H9 (cell line): ENCODE data around the gene PCNX2. TPM values are rescaled to one million over a fixed set of nuclear protein-coding genes. Genes with fewer than 3 reads are reported as not detected.

Experiments used
- DNase-seq: peaks from one replicate; pipeline ENCODE4 v3.0.0-alpha.2; 2017
- H2AFZ ChIP-seq: one replicate; pipeline ENCODE4 v1.6.1; 2013; ENCODE audit warnings: mild to moderate bottlenecking, low read length, control low read depth, moderate library complexity
- H2AK5ac ChIP-seq: 2 replicates; pipeline ENCODE4 v1.6.1; 2013; ENCODE audit warnings: low read length, control low read depth, mixed read lengths; ENCODE audit not compliant: insufficient read length
- H2BK120ac ChIP-seq: one replicate; pipeline ENCODE4 v1.6.1; 2013; ENCODE audit warnings: low read depth, mild to moderate bottlenecking, low read length, control low read depth, inconsistent platforms; ENCODE audit not compliant: poor library complexity, severe bottlenecking
- H2BK12ac ChIP-seq: 2 replicates; pipeline ENCODE4 v1.6.1; 2013; ENCODE audit warnings: low read length, control low read depth, mixed read lengths, low read depth; ENCODE audit not compliant: insufficient read length
- H2BK15ac ChIP-seq: 2 replicates; pipeline ENCODE4 v1.6.1; 2013; ENCODE audit warnings: low read depth, low read length, control low read depth
- H2BK20ac ChIP-seq: one replicate; pipeline ENCODE4 v1.6.1; 2013; ENCODE audit warnings: low read depth, mild to moderate bottlenecking, low read length, control low read depth, inconsistent platforms; ENCODE audit not compliant: poor library complexity, severe bottlenecking
- H2BK5ac ChIP-seq: 2 replicates; pipeline ENCODE4 v1.6.1; 2013; ENCODE audit warnings: low read length, control low read depth, mixed read lengths; ENCODE audit not compliant: insufficient read length
- H3K14ac ChIP-seq: 2 replicates; pipeline ENCODE4 v1.6.1; 2013; ENCODE audit warnings: low read length, control low read depth; ENCODE audit not compliant: insufficient read depth
- H3K18ac ChIP-seq: 2 replicates; pipeline ENCODE4 v1.6.1; 2013; ENCODE audit warnings: low read depth, mild to moderate bottlenecking, mixed read lengths, low read length, control low read depth; ENCODE audit not compliant: insufficient read length
- H3K23ac ChIP-seq: 2 replicates; pipeline ENCODE4 v1.6.1; 2013; ENCODE audit warnings: low read length, control low read depth, mixed read lengths, low read depth; ENCODE audit not compliant: insufficient read length
- H3K23me2 ChIP-seq: 2 replicates; pipeline ENCODE4 v1.6.1; 2013; ENCODE audit warnings: low read depth, mild to moderate bottlenecking, mixed read lengths, low read length, control low read depth; ENCODE audit not compliant: insufficient read length, poor library complexity, severe bottlenecking
- H3K27ac ChIP-seq: 2 replicates; pipeline ENCODE4 v1.5.1; 2013; ENCODE audit warnings: low read length, control low read depth, mixed read lengths, low read depth; ENCODE audit not compliant: insufficient read length
- H3K27me3 ChIP-seq: 2 replicates; pipeline ENCODE4 v1.6.1; 2013; ENCODE audit warnings: low read length, control low read depth, inconsistent platforms; ENCODE audit not compliant: insufficient read depth
- H3K4ac ChIP-seq: 2 replicates; pipeline ENCODE4 v1.6.1; 2013; ENCODE audit warnings: low read depth, mild to moderate bottlenecking, control low read depth, inconsistent platforms, low read length, moderate library complexity
- H3K4me1 ChIP-seq: 2 replicates; pipeline ENCODE4 v1.6.1; 2013; ENCODE audit warnings: low read length, control low read depth, inconsistent platforms; ENCODE audit not compliant: insufficient read depth
- H3K4me2 ChIP-seq: 2 replicates; pipeline ENCODE4 v1.6.1; 2013; ENCODE audit warnings: low read length, control low read depth, mixed read lengths; ENCODE audit not compliant: insufficient read length, insufficient read depth
- H3K56ac ChIP-seq: 2 replicates; pipeline ENCODE4 v1.6.1; 2013; ENCODE audit warnings: low read depth, mild to moderate bottlenecking, mixed read lengths, low read length, control low read depth; ENCODE audit not compliant: insufficient read length
- H3K79me1 ChIP-seq: 2 replicates; pipeline ENCODE4 v1.6.1; 2013; ENCODE audit warnings: low read depth, mild to moderate bottlenecking, moderate library complexity, low read length, control low read depth, inconsistent platforms; ENCODE audit not compliant: insufficient read depth, poor library complexity, severe bottlenecking
- H3K79me2 ChIP-seq: 2 replicates; pipeline ENCODE4 v1.6.1; 2013; ENCODE audit warnings: low read length, control low read depth, inconsistent platforms; ENCODE audit not compliant: insufficient read depth
- H3K9ac ChIP-seq: 2 replicates; pipeline ENCODE4 v1.6.1; 2013; ENCODE audit warnings: low read length, control low read depth, mixed read lengths; ENCODE audit not compliant: insufficient read length; ENCODE audit errors: extremely low read depth
- H3K9me3 ChIP-seq: one replicate; pipeline ENCODE4 v1.6.1; 2013; ENCODE audit warnings: low read depth, low read length, inconsistent platforms; ENCODE audit not compliant: control insufficient read depth
- H3T11ph ChIP-seq: one replicate; pipeline ENCODE4 v1.6.1; 2013; ENCODE audit warnings: mild to moderate bottlenecking, low read length, control low read depth, inconsistent platforms
- H4K20me1 ChIP-seq: one replicate; pipeline ENCODE4 v1.6.1; 2013; ENCODE audit not compliant: control insufficient read depth, insufficient read length, insufficient read depth
- H4K5ac ChIP-seq: 2 replicates; pipeline ENCODE4 v1.6.1; 2013; ENCODE audit warnings: low read depth, mild to moderate bottlenecking, mixed read lengths, low read length, control low read depth; ENCODE audit not compliant: insufficient read length
- H4K8ac ChIP-seq: replicated peaks from 2 replicates; pipeline ENCODE4 v1.6.1; 2013; ENCODE audit warnings: low read length, control low read depth, mixed read lengths, low read depth; ENCODE audit not compliant: insufficient read length
- H4K91ac ChIP-seq: 2 replicates; pipeline ENCODE4 v1.6.1; 2013; ENCODE audit warnings: low read depth, mild to moderate bottlenecking, moderate library complexity, mixed read lengths, low read length, control low read depth; ENCODE audit not compliant: insufficient read length
- H3K27ac Mint-ChIP-seq, 3 experiments: 2 replicates in 2 of 3; 3 replicates in 1 of 3; pipeline ENCODE4 v1.8.0; 2020 to 2021; ENCODE audit warnings: mixed read lengths in 3 of 3, mild to moderate bottlenecking in 1 of 3, moderate library complexity in 1 of 3
- H3K27me3 Mint-ChIP-seq: 2 replicates; pipeline ENCODE4 v1.8.0; 2021; ENCODE audit warnings: low read depth, mild to moderate bottlenecking, moderate library complexity, mixed read lengths
- H3K36me3 Mint-ChIP-seq, 3 experiments: 2 replicates in 2 of 3; 3 replicates in 1 of 3; pipeline ENCODE4 v1.8.0; 2020 to 2021; ENCODE audit warnings: low read depth in 3 of 3, mixed read lengths in 3 of 3; ENCODE audit not compliant: insufficient read depth in 1 of 3
- H3K4me1 Mint-ChIP-seq, 2 experiments: 2 replicates each; pipeline ENCODE4 v1.8.0; 2020; ENCODE audit warnings: mixed read lengths in 2 of 2
- H3K4me3 Mint-ChIP-seq, 2 experiments: 2 replicates in 1 of 2; 3 replicates in 1 of 2; pipeline ENCODE4 v1.8.0; 2020 to 2021; ENCODE audit warnings: mild to moderate bottlenecking in 2 of 2, mixed read lengths in 2 of 2, moderate library complexity in 1 of 2
- H3K9me3 Mint-ChIP-seq, 2 experiments: 2 replicates in 1 of 2; 3 replicates in 1 of 2; pipeline ENCODE4 v1.8.0; 2020; ENCODE audit warnings: mild to moderate bottlenecking in 2 of 2, mixed read lengths in 2 of 2, moderate library complexity in 1 of 2
- WGBS: extraction: QIAGEN DNeasy Blood & Tissue Kit; methylation state at CpG from one replicate; pipeline ENCODE4 v1.1.7; 2013; ENCODE audit warnings: missing lambda C conversion rate, low lambda C conversion rate, mixed read lengths; ENCODE audit not compliant: insufficient read length; ENCODE audit errors: extremely low coverage; 5-methylcytosine and 5-hydroxymethylcytosine counted together
- total RNA-seq: library from RNA; stranded (reverse); gene quantifications from 2 replicates; pipeline ENCODE4 v1.2.1, GENCODE V29; 2021
- TF ChIP-seq, protein P1 (sequence below): fragments of 200-600 bp; sonication (generic); conservative IDR thresholded peaks from 3 replicates; pipeline ENCODE4 v1.8.0; 2021; ENCODE audit warnings: antibody characterized with exemption, mild to moderate bottlenecking

PCNX2 gene
- total RNA-seq, 1 experiment from 2014 or later: 45.1 TPM

GRCh38 chr1:233326811-233327650 lies 31.5 kb upstream of the PCNX2 start:
- no peak overlapping the region for H2BK20ac ChIP-seq
- no peaks in the 10 kb centered on the region for H4K20me1 ChIP-seq
- no peak overlapping the region for H3K18ac ChIP-seq
- H3K23me2 ChIP-seq: peaks cover 17% of the 10 kb centered on the region
- peaks cover 6% of the 10 kb centered on the region; the same call in 1 of the 2 replicates for H3K79me2 ChIP-seq
- no peak overlapping the region for H3K27ac ChIP-seq
- no peaks in the 10 kb centered on the region; the same call in 1 of the 2 replicates for H3K27me3 ChIP-seq
- Mint-ChIP-seq H3K4me1 (peaks cover 23 to 25% of the 10 kb centered on the region in 2 experiments), H3K4me3 (peak overlapping the region; percentile 76 to 84), H3K27ac (peak overlapping the region in 1 of 3 experiments; percentile 75; a peak in 1 of 7 replicates), H3K27me3 (peaks cover 33% of the 10 kb centered on the region), H3K36me3 (no peaks in the 10 kb centered on the region; a peak in 1 of 7 replicates), H3K9me3 (0 out of 5 replicates have a peak, but pooled peaks cover 0 to 2% of the 10 kb centered on the region in 2 experiments)
- H3K4me2 ChIP-seq: peak overlapping the region; percentile 77
- WGBS: no CpG with 5 or more reads among the region's 49 CpGs
- H2AFZ ChIP-seq: no peak overlapping the region
- no peak overlapping the region for H4K91ac ChIP-seq
- no peak overlapping the region for H4K8ac ChIP-seq
- H3K9me3 ChIP-seq: no peaks in the 10 kb centered on the region
- H3K9ac ChIP-seq: no peak overlapping the region
- no peak overlapping the region for H3K4ac ChIP-seq
- peaks cover 2% of the 10 kb centered on the region; the same call in 1 of the 2 replicates for H3K4me1 ChIP-seq
- peak; percentile 99 for DNase-seq
- H3K23ac ChIP-seq: no peak overlapping the region
- no peak overlapping the region for H2BK120ac ChIP-seq
- no peak overlapping the region for H2AK5ac ChIP-seq
- H2BK5ac ChIP-seq: no peak overlapping the region
- H2BK15ac ChIP-seq: no peak overlapping the region
- no peak overlapping the region for H2BK12ac ChIP-seq
- H4K5ac ChIP-seq: no peak overlapping the region
- H3K79me1 ChIP-seq: no peaks in the 10 kb centered on the region
- no peak overlapping the region for H3K14ac ChIP-seq
- TF ChIP-seq, protein P1, sequence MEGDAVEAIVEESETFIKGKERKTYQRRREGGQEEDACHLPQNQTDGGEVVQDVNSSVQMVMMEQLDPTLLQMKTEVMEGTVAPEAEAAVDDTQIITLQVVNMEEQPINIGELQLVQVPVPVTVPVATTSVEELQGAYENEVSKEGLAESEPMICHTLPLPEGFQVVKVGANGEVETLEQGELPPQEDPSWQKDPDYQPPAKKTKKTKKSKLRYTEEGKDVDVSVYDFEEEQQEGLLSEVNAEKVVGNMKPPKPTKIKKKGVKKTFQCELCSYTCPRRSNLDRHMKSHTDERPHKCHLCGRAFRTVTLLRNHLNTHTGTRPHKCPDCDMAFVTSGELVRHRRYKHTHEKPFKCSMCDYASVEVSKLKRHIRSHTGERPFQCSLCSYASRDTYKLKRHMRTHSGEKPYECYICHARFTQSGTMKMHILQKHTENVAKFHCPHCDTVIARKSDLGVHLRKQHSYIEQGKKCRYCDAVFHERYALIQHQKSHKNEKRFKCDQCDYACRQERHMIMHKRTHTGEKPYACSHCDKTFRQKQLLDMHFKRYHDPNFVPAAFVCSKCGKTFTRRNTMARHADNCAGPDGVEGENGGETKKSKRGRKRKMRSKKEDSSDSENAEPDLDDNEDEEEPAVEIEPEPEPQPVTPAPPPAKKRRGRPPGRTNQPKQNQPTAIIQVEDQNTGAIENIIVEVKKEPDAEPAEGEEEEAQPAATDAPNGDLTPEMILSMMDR: no peak
- no peak overlapping the region for H3K56ac ChIP-seq
- H3T11ph ChIP-seq: no peak overlapping the region
